H1 (cell line): Measurements from ENCODE around the gene SLC25A52. TPM values are rescaled to one million over a fixed set of nuclear protein-coding genes. Genes with fewer than 3 reads are reported as not detected.

ENCODE experiments used
- CTCF ChIA-PET: fragments of 300-600 bp; sonication (Branson Sonifier 250); formaldehyde crosslinking; loops from one replicate; lab custom pipeline; 2021; ENCODE audit not compliant: partially characterized antibody; lab: Charles Lee
- POLR2A ChIA-PET: fragments of 300-600 bp; sonication (Branson Sonifier 250); formaldehyde crosslinking; loops from one replicate; lab custom pipeline; 2021; ENCODE audit warnings: inconsistent platforms; ENCODE audit not compliant: partially characterized antibody; lab: Charles Lee
- DNase-seq, 2 experiments: peaks; one replicate each; pipeline versions ENCODE4 v3.0.0 to v3.0.0-alpha.2; 2010 to 2022; ENCODE audit warnings: low spot score in 2 of 2, low read depth in 1 of 2, mixed read lengths in 1 of 2
- FAIRE-seq: peaks from 2 replicates; lab custom pipeline; 2011; peaks lifted over from hg19 to GRCh38; lab: Jason Lieb, UNC
- H2AFZ ChIP-seq: 2 replicates; pipeline ENCODE4 v1.8.1; 2012; ENCODE audit warnings: low read length, inconsistent platforms
- H2AK5ac ChIP-seq: 2 replicates; pipeline ENCODE4 v1.6.1; 2013; ENCODE audit warnings: low read depth, low read length
- H2BK120ac ChIP-seq: replicated peaks from 2 replicates; pipeline ENCODE3; 2013; ENCODE audit warnings: low read depth, low read length, inconsistent platforms
- H2BK12ac ChIP-seq: 2 replicates; pipeline ENCODE4 v1.6.1; 2013; ENCODE audit warnings: low read depth, low read length
- H2BK15ac ChIP-seq: 2 replicates; pipeline ENCODE4 v1.6.1; 2013; ENCODE audit warnings: low read length
- H2BK20ac ChIP-seq: 2 replicates; pipeline ENCODE4 v1.6.1; 2013; ENCODE audit warnings: low read length
- H2BK5ac ChIP-seq: 2 replicates; pipeline ENCODE4 v1.6.1; 2013; ENCODE audit warnings: low read depth, low read length
- H3K14ac ChIP-seq: 2 replicates; pipeline ENCODE4 v1.6.1; 2013; ENCODE audit warnings: inconsistent platforms; ENCODE audit not compliant: insufficient read length
- H3K18ac ChIP-seq: 2 replicates; pipeline ENCODE4 v1.6.1; 2013; ENCODE audit warnings: low read length; ENCODE audit errors: extremely low read depth
- H3K23ac ChIP-seq: 2 replicates; pipeline ENCODE4 v1.6.1; 2013; ENCODE audit warnings: inconsistent platforms; ENCODE audit not compliant: insufficient read length
- H3K23me2 ChIP-seq: 2 replicates; pipeline ENCODE4 v1.6.1; 2013; ENCODE audit warnings: low read depth, low read length
- H3K27ac ChIP-seq: 2 replicates; pipeline ENCODE4 v1.6.1; 2011; ENCODE audit warnings: low read depth, low read length, inconsistent platforms
- H3K27me3 ChIP-seq, 4 experiments: replicated peaks in 1 of 4; 1 replicate in 1 of 4; 2 replicates in 3 of 4; pipeline versions ENCODE4 v1.6.1 to v1.8.1; 2011 to 2013; ENCODE audit warnings: low read length in 3 of 4, mild to moderate bottlenecking in 3 of 4, inconsistent platforms in 2 of 4, mixed read lengths in 2 of 4, moderate library complexity in 1 of 4; ENCODE audit not compliant: control insufficient read depth in 3 of 4, insufficient read depth in 3 of 4; ENCODE audit errors: extremely low read depth in 1 of 4
- H3K36me3 ChIP-seq, 4 experiments: 2 replicates each; pipeline versions ENCODE4 v1.6.1 to v1.8.1; 2011 to 2013; ENCODE audit warnings: mild to moderate bottlenecking in 4 of 4, low read length in 3 of 4, moderate library complexity in 2 of 4, control low read depth in 1 of 4, inconsistent platforms in 1 of 4; ENCODE audit not compliant: insufficient read depth in 4 of 4, control insufficient read depth in 2 of 4
- H3K4ac ChIP-seq: replicated peaks from 2 replicates; pipeline ENCODE3; 2013; ENCODE audit warnings: low read length, low read depth, mixed read lengths, inconsistent platforms; ENCODE audit not compliant: insufficient read length
- H3K4me1 ChIP-seq, 4 experiments: replicated peaks in 1 of 4; 1 replicate in 1 of 4; 2 replicates in 3 of 4; pipeline versions ENCODE4 v1.6.1 to v1.8.1; 2011 to 2013; ENCODE audit warnings: low read length in 3 of 4, inconsistent platforms in 2 of 4, mixed read lengths in 1 of 4; ENCODE audit not compliant: insufficient read depth in 4 of 4, control insufficient read depth in 3 of 4
- H3K4me2 ChIP-seq, 2 experiments: 2 replicates each; pipeline versions ENCODE4 v1.6.1 to v1.8.1; 2011 to 2013; ENCODE audit warnings: low read depth in 2 of 2, low read length in 2 of 2, control low read depth in 1 of 2, inconsistent platforms in 1 of 2, mild to moderate bottlenecking in 1 of 2; ENCODE audit not compliant: insufficient read depth in 1 of 2
- H3K4me3 ChIP-seq, 4 experiments: fragments of 200-600, 300-600 bp in 1 of 4; sonication (generic), shearing (Covaris generic), sonication (Bioruptor Twin) in 1 of 4; 2 replicates each; pipeline versions ENCODE4 v1.5.1 to v1.8.1; 2011 to 2016; ENCODE audit warnings: low read length in 4 of 4, low read depth in 3 of 4, control low read depth in 2 of 4, inconsistent platforms in 2 of 4, mild to moderate bottlenecking in 2 of 4, mixed read lengths in 1 of 4, moderate library complexity in 1 of 4; ENCODE audit not compliant: insufficient read depth in 2 of 4; ENCODE audit errors: extremely low read depth in 1 of 4
- H3K56ac ChIP-seq: replicated peaks from 2 replicates; pipeline ENCODE3; 2013; ENCODE audit warnings: low read depth, mild to moderate bottlenecking, mixed read lengths, low read length, inconsistent platforms; ENCODE audit not compliant: insufficient read length
- H3K79me1 ChIP-seq: 2 replicates; pipeline ENCODE4 v1.6.1; 2013; ENCODE audit warnings: low read depth, low read length, control low read depth
- H3K79me2 ChIP-seq, 2 experiments: 2 replicates each; pipeline versions ENCODE4 v1.6.1 to v1.8.1; 2012 to 2013; ENCODE audit warnings: low read length in 2 of 2, mild to moderate bottlenecking in 2 of 2, inconsistent platforms in 1 of 2; ENCODE audit not compliant: insufficient read depth in 2 of 2, control insufficient read depth in 1 of 2
- H3K9ac ChIP-seq, 4 experiments: replicated peaks in 1 of 4; 1 replicate in 1 of 4; 2 replicates in 3 of 4; pipeline versions ENCODE4 v1.6.1 to v1.8.1; 2011 to 2013; ENCODE audit warnings: low read depth in 3 of 4, low read length in 3 of 4, control low read depth in 2 of 4, mild to moderate bottlenecking in 2 of 4, moderate library complexity in 2 of 4, inconsistent platforms in 1 of 4; ENCODE audit errors: extremely low read depth in 1 of 4
- H3K9me3 ChIP-seq, 2 experiments: 2 replicates each; pipeline versions ENCODE4 v1.6.1 to v1.8.1; 2012 to 2013; ENCODE audit warnings: mild to moderate bottlenecking in 2 of 2, moderate library complexity in 2 of 2, control low read depth in 1 of 2, inconsistent platforms in 1 of 2, low read depth in 1 of 2, low read length in 1 of 2, mixed read lengths in 1 of 2; ENCODE audit not compliant: insufficient read depth in 2 of 2
- H4K20me1 ChIP-seq, 2 experiments: replicated peaks in 1 of 2; 2 replicates each; pipeline versions ENCODE3 to v1.8.1; 2011 to 2013; ENCODE audit warnings: inconsistent platforms in 2 of 2, low read length in 2 of 2, mild to moderate bottlenecking in 1 of 2; ENCODE audit not compliant: insufficient read depth in 2 of 2, control insufficient read depth in 1 of 2
- H4K5ac ChIP-seq: 2 replicates; pipeline ENCODE4 v1.6.1; 2013; ENCODE audit warnings: low read length, low read depth, mixed read lengths, inconsistent platforms; ENCODE audit not compliant: insufficient read length
- H4K8ac ChIP-seq: 2 replicates; pipeline ENCODE4 v1.8.0; 2013; ENCODE audit warnings: mild to moderate bottlenecking, moderate library complexity, low read length, inconsistent platforms; ENCODE audit not compliant: insufficient read depth; ENCODE audit errors: extremely low read depth
- H4K91ac ChIP-seq: replicated peaks from 2 replicates; pipeline ENCODE3; 2013; ENCODE audit warnings: low read length, mixed read lengths, inconsistent platforms; ENCODE audit not compliant: insufficient read length
- CEBPB ChIP-seq: IDR thresholded peaks from 2 replicates; pipeline ENCODE4 v1.6.1; 2012; ENCODE audit warnings: low read depth, low read length
- CREB1 ChIP-seq: IDR thresholded peaks from 2 replicates; pipeline ENCODE4 v1.6.1; 2012; ENCODE audit warnings: inconsistent platforms
- CTBP2 ChIP-seq: IDR thresholded peaks from 2 replicates; pipeline ENCODE4 v1.7.0; 2011; ENCODE audit warnings: borderline replicate concordance, mild to moderate bottlenecking, moderate library complexity, mixed read lengths, low read length; ENCODE audit not compliant: insufficient read depth, insufficient read length
- E2F6 ChIP-seq: IDR thresholded peaks from 2 replicates; pipeline ENCODE4 v1.6.1; 2012; ENCODE audit warnings: inconsistent platforms
- GTF2F1 ChIP-seq: IDR thresholded peaks from 2 replicates; pipeline ENCODE4 v1.6.1; 2012; ENCODE audit warnings: low read depth, low read length, improper control_type of control experiment, borderline replicate concordance
- KDM1A ChIP-seq: fragments of 200-600, 300-600 bp; sonication (generic); IDR thresholded peaks from 2 replicates; pipeline ENCODE4 v1.7.1; 2016; ENCODE audit warnings: mild to moderate bottlenecking, low read length, borderline replicate concordance
- KDM4A ChIP-seq: IDR thresholded peaks from one replicate; pipeline ENCODE4 v1.7.1; 2012; ENCODE audit warnings: low read depth, mild to moderate bottlenecking, moderate library complexity, low read length, inconsistent platforms; ENCODE audit not compliant: severe bottlenecking
- NRF1 ChIP-seq: IDR thresholded peaks from 2 replicates; pipeline ENCODE4 v1.6.1; 2011; ENCODE audit warnings: mild to moderate bottlenecking, low read depth, low read length, improper control_type of control experiment
- POU5F1 ChIP-seq: IDR thresholded peaks from 2 replicates; pipeline ENCODE4 v1.6.1; 2011; ENCODE audit warnings: low read depth, mild to moderate bottlenecking, low read length, moderate library complexity
- RAD21 ChIP-seq, 2 experiments: IDR thresholded peaks in 1 of 2; conservative IDR thresholded peaks in 1 of 2; 2 replicates each; pipeline ENCODE4 v1.6.1; 2011; ENCODE audit warnings: low read depth in 2 of 2, low read length in 2 of 2, improper control_type of control experiment in 1 of 2, inconsistent platforms in 1 of 2, mild to moderate bottlenecking in 1 of 2, moderate library complexity in 1 of 2
- RXRA ChIP-seq: IDR thresholded peaks from 2 replicates; pipeline ENCODE4 v1.6.1; 2011; ENCODE audit warnings: low read depth, mild to moderate bottlenecking, low read length, moderate library complexity; ENCODE audit not compliant: insufficient read depth
- SIRT6 ChIP-seq: IDR thresholded peaks from one replicate; pipeline ENCODE4 v1.7.1; 2012; ENCODE audit warnings: low read length, inconsistent platforms
- SRF ChIP-seq: IDR thresholded peaks from 2 replicates; pipeline ENCODE4 v1.6.1; 2011; ENCODE audit warnings: mild to moderate bottlenecking, low read depth, low read length, moderate library complexity
- TBP ChIP-seq: IDR thresholded peaks from 2 replicates; pipeline ENCODE4 v1.6.1; 2011; ENCODE audit warnings: low read depth, low read length, improper control_type of control experiment
- TEAD4 ChIP-seq: IDR thresholded peaks from 2 replicates; pipeline ENCODE4 v1.6.1; 2012; ENCODE audit warnings: low read depth, low read length, inconsistent platforms, mixed read lengths
- WGBS, 2 experiments: shearing (Covaris generic) in 1 of 2; methylation state at CpG; one replicate each; pipeline versions ENCODE4 v1.1.6 to v1.1.7; 2013 to 2015; ENCODE audit warnings: low lambda C conversion rate in 2 of 2, mixed read lengths in 2 of 2, inconsistent platforms in 1 of 2, low coverage in 1 of 2, missing lambda C conversion rate in 1 of 2; ENCODE audit not compliant: insufficient replicate concordance in 2 of 2, insufficient coverage in 1 of 2, insufficient read length in 1 of 2; ENCODE audit errors: extremely low coverage in 1 of 2, missing lambda C conversion rate in 1 of 2; 5-methylcytosine and 5-hydroxymethylcytosine counted together
- polyA plus RNA-seq, 7 experiments: library from polyadenylated mRNA; depleted of rRNA in 3 of 7; stranded (reverse) in 5 of 7; unstranded in 2 of 7; fragments of >200 nt in 5 of 7; fragments of 200-250 nt in 2 of 7; gene quantifications; 1 replicate in 5 of 7; 2 replicates in 1 of 7; 4 replicates in 1 of 7; pipeline versions ENCODE4 v1.2.1 to v1.2.3, GENCODE V29; 2011 to 2013; ENCODE audit warnings: missing spikeins in 2 of 7, mixed read lengths in 2 of 7
- total RNA-seq: library from RNA; stranded (reverse); fragmentation: NEBNext Ultra II Directional; extraction: Animal tissue kit (Norgen Biotek cat#: 25700); gene quantifications from 2 replicates; pipeline ENCODE4 v1.2.1, GENCODE V29; 2021

SLC25A52 gene
- total and polyA plus RNA-seq, 2 of the 8 experiments (the other 6 are each of a cell fraction or from before 2014, with no cell fraction given) = not detected

DNA sequence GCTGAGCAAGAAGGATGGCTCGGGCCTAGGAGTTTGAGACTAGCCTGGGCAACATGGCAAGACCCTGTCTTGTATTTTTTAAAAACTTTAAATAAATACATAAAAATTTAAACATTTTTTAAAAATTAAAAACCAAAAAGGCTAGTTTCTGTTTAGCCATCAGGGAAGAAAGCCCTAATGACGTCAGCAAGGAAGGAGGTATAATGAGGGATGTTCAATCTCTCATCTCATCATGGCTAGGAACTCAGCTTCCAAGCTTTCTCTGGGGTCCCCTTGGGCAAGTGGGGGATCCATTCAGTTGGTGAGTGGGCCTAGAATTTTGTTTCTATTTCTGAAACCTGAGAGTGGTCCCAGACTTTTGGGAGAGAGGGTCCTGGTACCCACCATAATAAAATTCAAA, 35.1 kb upstream of the SLC25A52 start:
- Histone ChIP-seq H2AK5ac (no peak overlapping the region), H3K9me3 (no peaks in the 10 kb centered on the region), H3K27ac (no peak overlapping the region), H2BK5ac (no peak overlapping the region), H3K79me1 (no peaks in the 10 kb centered on the region), H3K4ac (no peak overlapping the region), H4K5ac (no peak overlapping the region), H4K91ac (no peak overlapping the region), H2AFZ (no peak overlapping the region), H3K27me3 (no peaks in the 10 kb centered on the region; a peak in 1 of 7 replicates), H4K20me1 (no peaks in the 10 kb centered on the region), H3K23ac (no peak overlapping the region), H3K36me3 (no peaks in the 10 kb centered on the region), H2BK12ac (no peak overlapping the region), H2BK20ac (no peak overlapping the region), H3K18ac (no peak overlapping the region), H3K79me2 (no peaks in the 10 kb centered on the region), H2BK120ac (no peak overlapping the region), H3K56ac (no peak overlapping the region), H4K8ac (no peak overlapping the region), H3K4me3 (no peak overlapping the region), H3K23me2 (no peaks in the 10 kb centered on the region), H3K14ac (no peak overlapping the region), H3K4me1 (no peaks in the 10 kb centered on the region), H3K9ac (no peak overlapping the region), H3K4me2 (no peak overlapping the region), H2BK15ac (no peak overlapping the region)
- CTCF ChIA-PET = interaction anchor here (1.3 to 1.6 kb wide), 2 partner anchors 26 to 73 kb away, joined by 3 read pairs; no protein-coding TSS in a partner anchor
- DNase-seq = no peak
- FAIRE-seq = no peak
- WGBS, 2 experiments = 92% methylated on average over 2 of the region's 2 CpGs; no CpG with 5 or more reads in 1 of the 2 experiments
- POLR2A ChIA-PET = no interaction called here
- TF ChIP-seq TBP (no peak), CREB1 (no peak), E2F6 (no peak), POU5F1 (no peak), RAD21 (IDR thresholded peaks at IDR 0.05 in 1 of 2, conservative IDR thresholded peaks at IDR 0.05 in 1 of 2; ENCODE audit: low read depth in 2 of 2, low read length in 2 of 2) (no peak), GTF2F1 (no peak), SIRT6 (no peak), TEAD4 (no peak), KDM1A (no peak), RXRA (no peak), CEBPB (no peak), CTBP2 (no peak), SRF (no peak), NRF1 (no peak), KDM4A (no peak)
